ENCODE measurements around the gene RNF217.

RNF217 gene

GRCh38 chr6:125050663-125051318 is 88.6 kb downstream of the RNF217 start:
- no peak for TF ChIP-seq CTCF (conservative IDR thresholded peaks at IDR 0.05; ENCODE audit: low read length)
- no peak overlapping the region for H3K4me3 ChIP-seq (ENCODE audit: low read length)
- no peak for DNase-seq (ENCODE audit: low read depth)

GRCh38 chr6:125053809-125054208 is 91.6 kb downstream of the RNF217 start:
- TF ChIP-seq CTCF (conservative IDR thresholded peaks at IDR 0.05; ENCODE audit: low read length): no peak
- DNase-seq (ENCODE audit: low read depth): no peak
- no peak overlapping the region for H3K4me3 ChIP-seq (ENCODE audit: low read length)

GRCh38 chr6:125054331-125054730 is 92.1 kb downstream of the RNF217 start:
- H3K4me3 ChIP-seq (ENCODE audit: low read length): no peak overlapping the region
- TF ChIP-seq CTCF (conservative IDR thresholded peaks at IDR 0.05; ENCODE audit: low read length): no peak
- DNase-seq (ENCODE audit: low read depth): no peak

GRCh38 chr6:125057392-125058246 is 95.4 kb downstream of the RNF217 start:
- TF ChIP-seq CTCF (conservative IDR thresholded peaks at IDR 0.05; ENCODE audit: low read length): no peak
- H3K4me3 ChIP-seq (ENCODE audit: low read length): no peak overlapping the region
- no peak for DNase-seq (ENCODE audit: low read depth)

- DNase-seq (ENCODE audit: low read depth): no peak
- TF ChIP-seq CTCF (conservative IDR thresholded peaks at IDR 0.05; ENCODE audit: low read length): no peak
- no peak overlapping the region for H3K4me3 ChIP-seq (ENCODE audit: low read length)
These were observed 96.3 kb downstream of the RNF217 start for GRCh38 chr6:125058546-125058945.

- H3K4me3 ChIP-seq (ENCODE audit: low read length): no peak overlapping the region
- no peak for DNase-seq (ENCODE audit: low read depth)
- TF ChIP-seq CTCF (conservative IDR thresholded peaks at IDR 0.05; ENCODE audit: low read length): no peak
These were observed 101.1 kb downstream of the RNF217 start for GRCh38 chr6:125063307-125063706.

GRCh38 chr6:125066140-125066539 is 103.9 kb downstream of the RNF217 start:
- no peak for TF ChIP-seq CTCF (conservative IDR thresholded peaks at IDR 0.05; ENCODE audit: low read length)
- H3K4me3 ChIP-seq (ENCODE audit: low read length): no peak overlapping the region
- no peak for DNase-seq (ENCODE audit: low read depth)
